ENCODE measurements around the gene IGFBPL1. TPM values are rescaled to one million over a fixed set of nuclear protein-coding genes. Genes with fewer than 3 reads are reported as not detected.
"Not testable (repeated sequence)": the region's sequence is repeated elsewhere in the genome, so short reads cannot be mapped to it uniquely, and the experiment has no call there.

IGFBPL1 gene
- total RNA-seq, 2 donors from 2014 or later: not detected

- no peak overlapping the region for H3K4me3 Mint-ChIP-seq
- peaks cover 4% of the 10 kb centered on the region for H3K36me3 Mint-ChIP-seq (ENCODE audit: low read depth)
- H3K27me3 Mint-ChIP-seq: peaks cover 63% of the 10 kb centered on the region
- DNase-seq: no peak
- H3K9me3 ChIP-seq (ENCODE audit: control insufficient read depth, low read length, poor library complexity, severe bottlenecking): no peaks in the 10 kb centered on the region
- H3K27ac Mint-ChIP-seq: no peak overlapping the region
- no peak for ATAC-seq
- peaks cover 9% of the 10 kb centered on the region for H3K4me1 Mint-ChIP-seq
These were observed 19.9 kb downstream of the IGFBPL1 start for GRCh38 chr9:38404314-38404713.

- H3K4me3 Mint-ChIP-seq: no peak overlapping the region
These were observed 22.3 kb downstream of the IGFBPL1 start for GRCh38 chr9:38401994-38402393.

GRCh38 chr9:38399191-38399590, 25.1 kb downstream of the IGFBPL1 start:
- H3K4me3 Mint-ChIP-seq; ATAC-seq; H3K4me1 Mint-ChIP-seq; DNase-seq; H3K9me3 ChIP-seq (ENCODE audit: control insufficient read depth, low read length, poor library complexity, severe bottlenecking); H3K27ac Mint-ChIP-seq; H3K36me3 Mint-ChIP-seq (ENCODE audit: low read depth): not testable (repeated sequence)
- H3K27me3 Mint-ChIP-seq: peaks cover 26% of the 10 kb centered on the region

More at GRCh38 chr9:38401994-38402393, 22.3 kb downstream of the IGFBPL1 start:
- H3K4me1 Mint-ChIP-seq: peaks cover 9% of the 10 kb centered on the region
- H3K36me3 Mint-ChIP-seq (ENCODE audit: low read depth): peaks cover 4% of the 10 kb centered on the region
- no peak for DNase-seq
- no peak overlapping the region for H3K27ac Mint-ChIP-seq
- H3K27me3 Mint-ChIP-seq: peaks cover 53% of the 10 kb centered on the region
- no peak for ATAC-seq
- no peaks in the 10 kb centered on the region for H3K9me3 ChIP-seq (ENCODE audit: control insufficient read depth, low read length, poor library complexity, severe bottlenecking)

GRCh38 chr9:38396371-38396671, 27.9 kb downstream of the IGFBPL1 start:
- H3K9me3 ChIP-seq (ENCODE audit: control insufficient read depth, low read length, poor library complexity, severe bottlenecking): no peaks in the 10 kb centered on the region
- DNase-seq (no peak), ATAC-seq (no peak)
- Mint-ChIP-seq H3K27ac (no peak overlapping the region), H3K27me3 (peaks cover 4% of the 10 kb centered on the region), H3K4me1 (peaks cover 21% of the 10 kb centered on the region), H3K4me3 (no peak overlapping the region), H3K36me3 (ENCODE audit: low read depth) (peaks cover 5% of the 10 kb centered on the region)

- Mint-ChIP-seq H3K4me1 (peaks cover 18% of the 10 kb centered on the region), H3K27ac (no peak overlapping the region), H3K27me3 (no peaks in the 10 kb centered on the region), H3K4me3 (no peak overlapping the region), H3K36me3 (ENCODE audit: low read depth) (peaks cover 5% of the 10 kb centered on the region)
- H3K9me3 ChIP-seq (ENCODE audit: control insufficient read depth, low read length, poor library complexity, severe bottlenecking): no peaks in the 10 kb centered on the region
- no peak for DNase-seq
- no peak for ATAC-seq
These were observed 28.4 kb downstream of the IGFBPL1 start for GRCh38 chr9:38395653-38396370.

GRCh38 chr9:38394416-38394815, 29.8 kb downstream of the IGFBPL1 start:
- Mint-ChIP-seq H3K4me3 (no peak overlapping the region), H3K27ac (peak overlapping the region; percentile 93), H3K36me3 (ENCODE audit: low read depth) (peaks cover 5% of the 10 kb centered on the region), H3K4me1 (peaks cover 16% of the 10 kb centered on the region), H3K27me3 (peaks cover 6% of the 10 kb centered on the region)
- DNase-seq (no peak), ATAC-seq (no peak)
- no peaks in the 10 kb centered on the region for H3K9me3 ChIP-seq (ENCODE audit: control insufficient read depth, low read length, poor library complexity, severe bottlenecking)

- peak overlapping the region; percentile 96 for H3K4me3 Mint-ChIP-seq
- peak overlapping the region; percentile 93 for H3K27ac Mint-ChIP-seq
- DNase-seq (no peak), ATAC-seq (no peak)
- no peaks in the 10 kb centered on the region for H3K9me3 ChIP-seq (ENCODE audit: control insufficient read depth, low read length, poor library complexity, severe bottlenecking)
- peaks cover 5% of the 10 kb centered on the region for H3K36me3 Mint-ChIP-seq (ENCODE audit: low read depth)
- H3K27me3 Mint-ChIP-seq: peaks cover 8% of the 10 kb centered on the region
- peaks cover 16% of the 10 kb centered on the region for H3K4me1 Mint-ChIP-seq
These were observed 31.0 kb downstream of the IGFBPL1 start for GRCh38 chr9:38393128-38393796.

- H3K27me3 Mint-ChIP-seq: peaks cover 8% of the 10 kb centered on the region
- H3K4me1 Mint-ChIP-seq: peaks cover 16% of the 10 kb centered on the region
- DNase-seq: peak; percentile 19 to 45 (median 43)
- H3K9me3 ChIP-seq (ENCODE audit: control insufficient read depth, low read length, poor library complexity, severe bottlenecking): no peaks in the 10 kb centered on the region
- peak; percentile 96 for ATAC-seq
- H3K27ac Mint-ChIP-seq: peak within 1 kb of the TSS; percentile 93
- peak within 1 kb of the TSS; percentile 96 for H3K4me3 Mint-ChIP-seq
- peaks cover 5% of the 10 kb centered on the region for H3K36me3 Mint-ChIP-seq (ENCODE audit: low read depth)
These were observed 31.8 kb downstream of the IGFBPL1 start, which contains the start of gene ALDH1B1 for GRCh38 chr9:38392235-38393127. Gene ALDH1B1, plus strand, starts transcription at chr9:38392702. Its CDS starts 3,047 bp downstream, at chr9:38395749.

GRCh38 chr9:38391278-38392118, 32.8 kb downstream of the IGFBPL1 start:
- H3K36me3 Mint-ChIP-seq (ENCODE audit: low read depth): peaks cover 3% of the 10 kb centered on the region
- H3K27me3 Mint-ChIP-seq: peaks cover 8% of the 10 kb centered on the region
- peaks cover 16% of the 10 kb centered on the region for H3K4me1 Mint-ChIP-seq
- peak overlapping the region; percentile 93 for H3K27ac Mint-ChIP-seq
- H3K9me3 ChIP-seq (ENCODE audit: control insufficient read depth, low read length, poor library complexity, severe bottlenecking): no peaks in the 10 kb centered on the region
- ATAC-seq: no peak
- no peak for DNase-seq
- peak overlapping the region; percentile 96 for H3K4me3 Mint-ChIP-seq

- Mint-ChIP-seq H3K4me3 (peak overlapping the region; percentile 45), H3K27ac (no peak overlapping the region), H3K4me1 (peaks cover 16% of the 10 kb centered on the region), H3K36me3 (ENCODE audit: low read depth) (no peaks in the 10 kb centered on the region), H3K27me3 (peaks cover 8% of the 10 kb centered on the region)
- H3K9me3 ChIP-seq (ENCODE audit: control insufficient read depth, low read length, poor library complexity, severe bottlenecking): no peaks in the 10 kb centered on the region
- no peak for DNase-seq
- ATAC-seq: no peak
These were observed 33.4 kb downstream of the IGFBPL1 start for GRCh38 chr9:38390851-38391250.

- Mint-ChIP-seq H3K4me3 (no peak overlapping the region), H3K27ac (no peak overlapping the region), H3K4me1 (peaks cover 16% of the 10 kb centered on the region), H3K27me3 (peaks cover 8% of the 10 kb centered on the region), H3K36me3 (ENCODE audit: low read depth) (peaks cover 2% of the 10 kb centered on the region)
- H3K9me3 ChIP-seq (ENCODE audit: control insufficient read depth, low read length, poor library complexity, severe bottlenecking): no peaks in the 10 kb centered on the region
- ATAC-seq: no peak
- DNase-seq: no peak
These were observed 33.8 kb downstream of the IGFBPL1 start for GRCh38 chr9:38390442-38390841.

GRCh38 chr9:38389313-38389712, 34.9 kb downstream of the IGFBPL1 start:
- ATAC-seq: no peak
- Mint-ChIP-seq H3K27me3 (peaks cover 8% of the 10 kb centered on the region), H3K4me3 (no peak overlapping the region), H3K27ac (no peak overlapping the region), H3K4me1 (peaks cover 16% of the 10 kb centered on the region), H3K36me3 (ENCODE audit: low read depth) (peaks cover 3% of the 10 kb centered on the region)
- DNase-seq: no peak
- H3K9me3 ChIP-seq (ENCODE audit: control insufficient read depth, low read length, poor library complexity, severe bottlenecking): no peaks in the 10 kb centered on the region
